ENCODE measurements around the gene CALN1. TPM values are rescaled to one million over a fixed set of nuclear protein-coding genes. Genes with fewer than 3 reads are reported as not detected.

CALN1 gene
- total RNA-seq, 1 donor from 2014 or later = not detected

DNA sequence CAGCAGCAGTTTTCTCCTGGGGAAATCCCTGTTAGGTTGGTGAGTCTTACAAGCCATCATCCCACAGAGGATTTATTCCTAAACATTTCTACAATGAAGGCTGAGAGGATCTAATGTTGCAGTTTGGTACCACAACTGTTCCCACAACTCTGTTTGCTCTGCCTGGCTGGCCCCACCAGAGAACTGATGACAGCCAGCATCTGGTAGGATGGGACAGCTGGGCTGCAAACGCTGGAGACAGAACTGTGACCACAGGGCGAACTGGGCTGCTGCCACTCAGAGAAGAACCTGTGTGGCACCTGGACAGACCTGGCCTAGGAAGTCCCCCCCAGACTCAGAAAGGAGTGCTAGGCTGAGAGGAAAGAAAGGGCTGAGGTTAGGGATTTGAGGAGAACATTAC is 94.8 kb downstream of the CALN1 start:
- Histone ChIP-seq H3K36me3 (ENCODE audit: control insufficient read depth, insufficient read depth, low read length) (no peaks in the 10 kb centered on the region), H3K4me3 (ENCODE audit: low read depth, low read length) (no peak overlapping the region), H3K27me3 (ENCODE audit: control insufficient read depth, insufficient read depth, low read length) (no peaks in the 10 kb centered on the region)
- DNase-seq (ENCODE audit: low read depth) = no peak
- no peak for FAIRE-seq
- TF ChIP-seq, protein P1, sequence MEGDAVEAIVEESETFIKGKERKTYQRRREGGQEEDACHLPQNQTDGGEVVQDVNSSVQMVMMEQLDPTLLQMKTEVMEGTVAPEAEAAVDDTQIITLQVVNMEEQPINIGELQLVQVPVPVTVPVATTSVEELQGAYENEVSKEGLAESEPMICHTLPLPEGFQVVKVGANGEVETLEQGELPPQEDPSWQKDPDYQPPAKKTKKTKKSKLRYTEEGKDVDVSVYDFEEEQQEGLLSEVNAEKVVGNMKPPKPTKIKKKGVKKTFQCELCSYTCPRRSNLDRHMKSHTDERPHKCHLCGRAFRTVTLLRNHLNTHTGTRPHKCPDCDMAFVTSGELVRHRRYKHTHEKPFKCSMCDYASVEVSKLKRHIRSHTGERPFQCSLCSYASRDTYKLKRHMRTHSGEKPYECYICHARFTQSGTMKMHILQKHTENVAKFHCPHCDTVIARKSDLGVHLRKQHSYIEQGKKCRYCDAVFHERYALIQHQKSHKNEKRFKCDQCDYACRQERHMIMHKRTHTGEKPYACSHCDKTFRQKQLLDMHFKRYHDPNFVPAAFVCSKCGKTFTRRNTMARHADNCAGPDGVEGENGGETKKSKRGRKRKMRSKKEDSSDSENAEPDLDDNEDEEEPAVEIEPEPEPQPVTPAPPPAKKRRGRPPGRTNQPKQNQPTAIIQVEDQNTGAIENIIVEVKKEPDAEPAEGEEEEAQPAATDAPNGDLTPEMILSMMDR (IDR thresholded peaks at IDR 0.05; ENCODE audit: insufficient read depth, low read length, severe bottlenecking) = no peak

GRCh38 chr7:72316148-72316547 is 96.0 kb downstream of the CALN1 start:
- DNase-seq (ENCODE audit: low read depth) (no peak), FAIRE-seq (no peak)
- Histone ChIP-seq H3K27me3 (ENCODE audit: control insufficient read depth, insufficient read depth, low read length) (no peaks in the 10 kb centered on the region), H3K4me3 (ENCODE audit: low read depth, low read length) (no peak overlapping the region), H3K36me3 (ENCODE audit: control insufficient read depth, insufficient read depth, low read length) (no peaks in the 10 kb centered on the region)
- TF ChIP-seq, protein P1 (IDR thresholded peaks at IDR 0.05; ENCODE audit: insufficient read depth, low read length, severe bottlenecking) = no peak

DNA sequence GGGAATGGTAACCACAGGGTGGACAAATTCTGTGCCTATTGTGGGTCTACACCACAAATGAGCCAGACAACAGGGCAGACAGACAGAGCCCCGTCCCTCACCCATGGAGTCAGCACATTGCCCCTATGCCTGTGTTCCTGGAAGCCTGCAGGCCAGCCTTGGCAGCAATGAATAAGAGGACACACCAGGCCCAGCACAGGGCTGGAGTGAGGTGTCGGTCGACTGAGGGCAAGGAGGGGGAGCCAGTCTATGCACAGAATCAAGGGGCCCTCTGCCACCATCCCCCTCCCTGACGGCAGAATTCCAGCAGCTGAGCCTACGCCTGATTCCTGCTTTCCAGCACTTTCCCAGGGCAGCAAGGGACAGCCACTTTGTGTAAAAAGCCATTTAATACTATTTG is 98.2 kb downstream of the CALN1 start:
- no peak for FAIRE-seq
- TF ChIP-seq, protein P1 (IDR thresholded peaks at IDR 0.05; ENCODE audit: insufficient read depth, low read length, severe bottlenecking) = no peak
- no peaks in the 10 kb centered on the region for H3K36me3 ChIP-seq (ENCODE audit: control insufficient read depth, insufficient read depth, low read length)
- no peaks in the 10 kb centered on the region for H3K27me3 ChIP-seq (ENCODE audit: control insufficient read depth, insufficient read depth, low read length)
- no peak overlapping the region for H3K4me3 ChIP-seq (ENCODE audit: low read depth, low read length)
- DNase-seq (ENCODE audit: low read depth) = no peak

- TF ChIP-seq, protein P1 (IDR thresholded peaks at IDR 0.05; ENCODE audit: insufficient read depth, low read length, severe bottlenecking) = no peak
- H3K36me3 ChIP-seq (ENCODE audit: control insufficient read depth, insufficient read depth, low read length) = no peaks in the 10 kb centered on the region
- no peak overlapping the region for H3K4me3 ChIP-seq (ENCODE audit: low read depth, low read length)
- no peak for FAIRE-seq
- DNase-seq (ENCODE audit: low read depth) = no peak
- no peaks in the 10 kb centered on the region for H3K27me3 ChIP-seq (ENCODE audit: control insufficient read depth, insufficient read depth, low read length)
Measured at GRCh38 chr7:72310301-72310700, 101.8 kb downstream of the CALN1 start.

DNA sequence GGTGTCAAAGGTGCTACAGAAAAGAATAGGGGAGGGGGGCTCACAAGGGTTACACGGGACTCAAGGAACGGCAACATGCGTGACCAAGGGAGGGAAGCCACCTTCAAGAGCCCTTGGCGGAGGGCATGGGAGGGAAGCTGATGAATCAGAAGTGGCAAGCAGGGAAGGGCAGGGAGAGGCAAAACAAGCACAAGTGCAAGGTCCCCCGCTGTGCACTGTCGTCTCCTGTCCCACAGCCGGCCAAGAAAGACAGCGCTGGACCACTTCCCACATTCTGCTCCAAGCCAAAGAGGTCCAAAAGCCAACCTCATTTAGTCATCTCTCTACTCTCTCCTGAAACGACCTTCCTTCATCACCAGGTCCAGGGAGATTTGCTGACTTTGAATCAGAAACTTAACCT is 102.7 kb downstream of the CALN1 start:
- DNase-seq (ENCODE audit: low read depth) (no peak), FAIRE-seq (no peak)
- no peaks in the 10 kb centered on the region for H3K36me3 ChIP-seq (ENCODE audit: control insufficient read depth, insufficient read depth, low read length)
- no peaks in the 10 kb centered on the region for H3K27me3 ChIP-seq (ENCODE audit: control insufficient read depth, insufficient read depth, low read length)
- H3K4me3 ChIP-seq (ENCODE audit: low read depth, low read length) = no peak overlapping the region
- TF ChIP-seq, protein P1 (IDR thresholded peaks at IDR 0.05; ENCODE audit: insufficient read depth, low read length, severe bottlenecking) = no peak

DNA sequence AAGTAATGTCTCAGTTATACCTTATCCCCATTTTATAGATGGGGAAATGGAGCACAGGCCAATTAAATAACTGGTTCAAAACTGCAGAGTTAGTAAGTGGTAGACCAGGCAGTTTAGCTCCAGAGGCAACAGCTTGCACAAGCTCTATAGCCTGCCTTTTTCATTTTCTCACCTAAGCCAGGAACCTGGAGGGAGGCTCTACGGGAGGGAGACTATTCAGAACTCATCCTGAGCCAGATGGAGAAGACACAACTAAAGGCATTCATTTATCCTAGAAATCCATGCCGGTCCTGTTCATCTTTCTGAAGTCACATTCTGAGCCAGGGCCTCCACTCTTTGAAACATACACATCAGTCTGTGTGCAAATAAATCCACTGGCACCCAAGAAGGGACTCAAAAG is 103.2 kb downstream of the CALN1 start:
- FAIRE-seq (no peak), DNase-seq (ENCODE audit: low read depth) (no peak)
- Histone ChIP-seq H3K27me3 (ENCODE audit: control insufficient read depth, insufficient read depth, low read length) (no peaks in the 10 kb centered on the region), H3K36me3 (ENCODE audit: control insufficient read depth, insufficient read depth, low read length) (no peaks in the 10 kb centered on the region), H3K4me3 (ENCODE audit: low read depth, low read length) (no peak overlapping the region)
- TF ChIP-seq, protein P1 (IDR thresholded peaks at IDR 0.05; ENCODE audit: insufficient read depth, low read length, severe bottlenecking) = no peak
